Stimulated activated CD4-positive, alpha-beta T cell treated with anti-CD3 and anti-CD28 coated beads, TNF-alpha, amount 100 ng/mL, for 1 hour (primary cell): ENCODE results near the gene PLEKHO1.

Experiments
- DNase-seq, 3 donors: peaks; one replicate each; pipeline ENCODE4 v3.0.0-alpha.2; 2020; ENCODE audit warnings: low read depth in 3 of 3, low spot score in 1 of 3

PLEKHO1 gene

GRCh38 chr1:150150133-150151021, 661 bp downstream of the PLEKHO1 start:
- DNase-seq: no peak

GRCh38 chr1:150151291-150152181, 1.8 kb downstream of the PLEKHO1 start:
- DNase-seq: peak in 2 of 3 donors; percentile 66 to 70

- DNase-seq: no peak
Observed at GRCh38 chr1:150152182-150152536, 2.4 kb downstream of the PLEKHO1 start.

GRCh38 chr1:150152772-150153456, 3.2 kb downstream of the PLEKHO1 start:
- no peak for DNase-seq

GRCh38 chr1:150154143-150154542, 4.4 kb downstream of the PLEKHO1 start:
- no peak for DNase-seq

- no peak for DNase-seq
Observed at GRCh38 chr1:150155413-150156071, 5.8 kb downstream of the PLEKHO1 start.

- DNase-seq: no peak
Observed at GRCh38 chr1:150156868-150157603, 7.3 kb downstream of the PLEKHO1 start.

GRCh38 chr1:150159550-150159949, 9.8 kb downstream of the PLEKHO1 start:
- DNase-seq: no peak

- no peak for DNase-seq
Observed at GRCh38 chr1:150160964-150161621, 11.4 kb downstream of the PLEKHO1 start.

GRCh38 chr1:150161747-150162581, 12.2 kb downstream of the PLEKHO1 start:
- no peak for DNase-seq

GRCh38 chr1:150162582-150162861, 12.8 kb downstream of the PLEKHO1 start:
- no peak for DNase-seq

- no peak for DNase-seq
Observed at GRCh38 chr1:150162862-150163706, 13.4 kb downstream of the PLEKHO1 start.

GRCh38 chr1:150164224-150164623, 14.5 kb downstream of the PLEKHO1 start:
- DNase-seq: no peak

GRCh38 chr1:150164779-150165178, 15.1 kb downstream of the PLEKHO1 start:
- DNase-seq: no peak

GRCh38 chr1:150165622-150166612, 16.2 kb downstream of the PLEKHO1 start:
- peak in 1 of 3 donors; percentile 36 for DNase-seq

- peak in 1 of 3 donors; percentile 32 for DNase-seq
Observed at GRCh38 chr1:150168960-150169601, 19.4 kb downstream of the PLEKHO1 start.
